Ureter (tissue), 1 donor: ENCODE measurements around the gene APOBEC3A. TPM values are rescaled to one million over a fixed set of nuclear protein-coding genes. Genes with fewer than 3 reads are reported as not detected.
"Not testable (repeated sequence)": the region's sequence is repeated elsewhere in the genome, so short reads cannot be mapped to it uniquely, and the experiment has no call there.

ENCODE experiments used
- DNase-seq: peaks from one replicate; pipeline ENCODE4 v3.0.0-alpha.2; 2020; ENCODE audit warnings: low spot score
- total RNA-seq: library from RNA; stranded (reverse); gene quantifications from one replicate; pipeline ENCODE4 v1.2.4, GENCODE V29; 2023
- donor health status: DM: yes; HTN: yes; CAD: no.

APOBEC3A gene
- total RNA-seq, 1 donor from 2014 or later = 2.0 TPM

DNA sequence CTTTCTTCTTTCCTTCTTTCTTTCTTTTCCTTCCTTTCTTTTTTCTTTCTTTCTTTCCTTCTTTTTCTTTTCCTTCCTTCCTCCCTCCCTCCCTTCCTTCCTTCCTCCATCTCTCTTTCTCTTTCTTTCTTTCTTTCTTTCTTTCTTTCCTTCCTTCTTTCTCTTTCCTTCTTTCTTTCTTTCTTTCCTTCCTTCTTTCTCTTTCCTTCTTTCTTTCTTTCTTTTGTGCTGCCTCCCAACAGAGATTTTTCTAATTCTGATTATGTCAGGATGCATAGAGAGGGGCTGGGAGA is 1.2 kb downstream of the APOBEC3A start:
- DNase-seq = not testable (repeated sequence)

DNA sequence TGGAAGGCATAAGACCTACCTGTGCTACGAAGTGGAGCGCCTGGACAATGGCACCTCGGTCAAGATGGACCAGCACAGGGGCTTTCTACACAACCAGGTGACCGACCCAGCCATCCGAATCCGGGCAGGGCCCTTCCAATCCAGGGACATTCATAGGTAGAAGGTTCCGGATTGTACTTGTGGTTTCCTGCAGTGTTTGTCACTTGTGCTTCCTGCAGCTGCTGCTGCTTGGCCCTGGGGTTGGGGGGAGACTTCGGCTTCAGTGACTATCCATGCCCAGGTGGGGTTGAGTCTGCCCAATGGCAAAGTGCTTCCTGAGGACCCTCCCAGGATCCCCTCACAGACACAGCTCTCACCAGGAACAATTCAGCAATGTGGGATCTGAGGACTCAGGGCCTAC is 2.2 kb downstream of the APOBEC3A start:
- no peak for DNase-seq

DNA sequence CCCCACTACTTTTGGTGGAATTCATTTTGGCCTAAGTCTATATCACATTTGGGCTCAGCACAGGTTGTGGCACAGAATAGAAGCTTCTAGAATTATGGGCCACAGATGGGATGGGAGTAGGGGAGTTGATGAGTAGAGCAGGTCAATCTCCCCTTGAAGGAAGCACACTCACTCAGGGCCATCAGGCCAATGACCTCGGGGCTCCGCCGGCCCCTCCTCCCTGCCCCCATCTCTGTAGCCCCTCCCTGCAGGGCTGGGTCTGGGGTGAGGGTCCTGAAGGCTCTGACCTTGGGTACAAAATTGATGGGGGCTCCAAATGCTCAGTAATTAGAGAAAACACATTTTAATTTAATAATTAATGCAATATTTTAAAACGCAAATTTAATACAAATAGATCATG is 3.3 kb downstream of the APOBEC3A start:
- DNase-seq = not testable (repeated sequence)

DNA sequence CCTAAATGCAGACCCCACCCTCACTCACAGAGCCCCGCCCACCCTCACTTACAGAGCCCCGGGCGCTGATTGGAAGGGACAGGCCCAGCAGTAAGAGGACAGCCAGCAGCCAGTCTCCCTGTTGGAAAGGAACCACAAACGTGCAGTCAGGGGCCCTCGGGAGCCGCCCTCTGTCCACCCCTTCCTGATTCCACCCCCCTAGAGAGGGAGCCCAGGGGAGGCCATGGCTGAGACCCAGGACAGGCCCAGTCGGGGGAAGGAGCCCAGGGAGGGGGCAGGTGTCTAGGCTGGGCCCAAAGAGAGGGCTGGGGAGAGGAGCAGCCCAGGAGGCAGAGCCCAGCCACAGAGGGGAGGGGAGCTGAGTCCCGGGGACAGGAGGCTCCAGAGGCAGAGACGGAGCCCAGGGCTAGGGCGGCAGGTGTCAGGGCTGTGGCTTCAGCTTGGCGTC is 5.9 kb downstream of the APOBEC3A start:
- DNase-seq = not testable (repeated sequence)

DNA sequence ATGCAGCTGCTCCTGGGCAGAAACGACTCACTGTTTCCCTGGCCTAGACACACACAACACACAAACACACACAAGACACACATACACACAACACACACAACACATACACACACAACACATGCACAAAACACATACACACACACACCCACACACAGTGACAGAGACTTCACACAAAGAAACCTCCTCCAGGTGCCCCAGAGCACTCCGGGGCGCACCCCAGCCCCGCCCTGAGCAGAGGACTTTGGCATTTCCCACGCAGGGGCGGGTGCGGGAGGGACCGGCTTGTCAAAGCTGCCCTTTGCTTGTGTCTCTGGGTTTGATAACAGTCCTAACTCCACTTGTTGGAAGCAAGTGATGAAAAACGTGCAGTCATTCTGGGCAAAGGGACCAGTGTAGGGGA is 6.5 kb downstream of the APOBEC3A start:
- DNase-seq = no peak

DNA sequence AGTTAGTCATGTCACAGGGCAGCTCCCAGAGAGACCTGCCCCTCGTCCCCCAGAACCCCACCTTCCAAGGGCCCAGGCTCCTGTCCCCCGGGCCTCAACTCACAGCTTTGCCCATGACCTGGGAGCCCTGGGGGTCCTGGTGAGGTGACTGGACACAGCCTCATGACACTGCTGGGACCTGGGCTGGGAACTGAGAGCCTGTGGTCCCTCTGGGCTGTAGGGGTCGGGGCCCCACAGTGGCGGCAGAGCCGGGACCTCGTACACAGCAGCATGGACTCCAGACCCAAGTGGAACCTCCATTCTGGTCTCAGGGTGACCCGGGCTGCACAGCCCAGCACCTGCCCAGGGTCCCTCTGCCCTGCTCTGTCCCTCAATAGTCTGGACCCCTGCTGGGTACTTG is 6.9 kb downstream of the APOBEC3A start:
- DNase-seq = no peak

DNA sequence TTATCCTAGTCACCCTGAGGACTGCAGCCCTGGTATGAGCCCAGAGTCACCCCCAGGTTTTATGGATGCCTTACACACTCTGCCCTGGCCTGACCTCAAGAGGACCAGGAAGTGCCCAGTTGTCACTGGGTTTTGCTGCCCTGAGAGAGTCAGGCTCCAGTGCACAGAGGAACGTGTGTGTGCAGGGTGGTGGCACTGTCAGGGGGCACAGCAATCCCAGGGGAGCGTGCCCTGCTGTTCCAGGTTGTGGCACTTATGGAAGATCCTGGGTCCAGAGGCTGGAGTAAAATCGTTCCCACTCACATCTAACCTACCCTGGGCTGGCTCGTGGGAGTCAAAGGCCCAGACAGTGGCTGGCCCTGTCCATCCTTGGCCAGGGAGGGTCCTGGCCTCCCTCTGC is 7.6 kb downstream of the APOBEC3A start:
- DNase-seq = no peak

DNA sequence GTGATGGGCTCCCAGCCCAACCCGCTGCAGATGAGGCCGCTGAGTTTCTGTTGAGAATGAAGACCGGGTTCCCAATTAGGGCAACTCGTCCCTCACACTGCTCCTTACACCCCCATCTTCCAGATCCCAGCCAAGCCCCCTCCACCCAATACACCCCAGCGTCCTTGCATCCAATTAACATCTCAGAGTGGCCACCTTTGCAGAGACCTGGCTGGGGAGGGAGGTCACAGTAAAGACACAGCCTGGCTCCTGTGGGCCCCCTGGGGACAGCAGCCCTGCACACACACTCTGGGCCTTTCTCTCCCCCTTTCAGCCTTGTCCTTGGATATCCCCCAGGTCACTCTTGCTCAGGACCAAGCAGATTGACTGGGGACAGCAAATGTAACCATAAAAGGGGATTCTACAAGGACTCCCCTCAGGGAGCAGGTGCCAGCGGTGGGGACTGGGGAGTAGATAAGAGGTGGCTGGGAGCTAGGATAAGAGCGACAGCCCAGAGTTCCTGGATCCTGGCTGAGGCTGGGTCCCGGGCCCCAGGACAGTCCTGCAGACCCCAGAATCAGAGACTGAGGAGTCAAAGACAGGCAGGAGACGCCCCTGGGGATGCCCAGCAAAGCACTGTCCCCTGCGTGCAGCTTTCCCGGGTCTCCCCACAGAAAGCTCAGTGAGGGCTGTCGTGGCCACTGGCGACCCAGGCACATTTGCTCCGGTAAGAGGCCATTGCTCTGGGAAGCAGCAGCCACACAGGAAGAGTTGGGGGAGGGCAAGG is 8.4 kb downstream of the APOBEC3A start:
- DNase-seq = no peak

DNA sequence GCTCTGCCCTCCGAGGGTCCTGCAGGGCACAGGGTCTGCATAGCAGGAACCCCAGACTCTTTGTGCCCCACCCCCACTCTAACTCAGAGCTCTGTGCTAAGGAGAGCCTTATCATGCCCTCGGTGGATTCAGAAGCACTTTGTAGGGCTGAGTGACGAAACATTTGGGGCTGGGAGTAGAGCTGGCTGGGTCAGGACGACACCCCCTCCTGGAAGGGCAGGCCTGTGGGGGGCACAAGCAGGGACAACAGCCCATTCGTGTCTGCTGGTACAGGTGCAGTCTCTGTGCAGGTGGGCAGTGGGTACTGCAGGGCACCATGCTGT is 8.9 kb downstream of the APOBEC3A start:
- no peak for DNase-seq

DNA sequence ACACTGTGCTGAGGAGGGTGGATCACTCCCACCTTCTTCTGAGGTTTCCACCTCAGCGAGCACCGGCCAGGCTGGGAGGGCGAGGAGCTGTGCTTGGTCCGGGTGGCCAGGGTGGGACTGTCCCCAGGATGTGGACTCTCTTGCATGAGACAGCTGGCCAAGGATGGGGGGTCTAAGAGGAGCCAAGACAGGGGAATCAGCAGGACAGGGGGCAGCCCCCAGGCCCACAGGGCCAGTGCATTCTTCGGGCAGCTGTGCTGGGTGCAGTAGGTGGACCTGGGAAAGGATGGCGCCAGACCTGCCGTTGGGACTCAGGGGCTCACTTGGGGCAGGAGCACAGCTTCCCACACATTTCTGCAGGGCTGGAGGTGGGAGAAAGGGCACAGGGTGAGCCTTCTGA is 9.5 kb downstream of the APOBEC3A start:
- no peak for DNase-seq

DNA sequence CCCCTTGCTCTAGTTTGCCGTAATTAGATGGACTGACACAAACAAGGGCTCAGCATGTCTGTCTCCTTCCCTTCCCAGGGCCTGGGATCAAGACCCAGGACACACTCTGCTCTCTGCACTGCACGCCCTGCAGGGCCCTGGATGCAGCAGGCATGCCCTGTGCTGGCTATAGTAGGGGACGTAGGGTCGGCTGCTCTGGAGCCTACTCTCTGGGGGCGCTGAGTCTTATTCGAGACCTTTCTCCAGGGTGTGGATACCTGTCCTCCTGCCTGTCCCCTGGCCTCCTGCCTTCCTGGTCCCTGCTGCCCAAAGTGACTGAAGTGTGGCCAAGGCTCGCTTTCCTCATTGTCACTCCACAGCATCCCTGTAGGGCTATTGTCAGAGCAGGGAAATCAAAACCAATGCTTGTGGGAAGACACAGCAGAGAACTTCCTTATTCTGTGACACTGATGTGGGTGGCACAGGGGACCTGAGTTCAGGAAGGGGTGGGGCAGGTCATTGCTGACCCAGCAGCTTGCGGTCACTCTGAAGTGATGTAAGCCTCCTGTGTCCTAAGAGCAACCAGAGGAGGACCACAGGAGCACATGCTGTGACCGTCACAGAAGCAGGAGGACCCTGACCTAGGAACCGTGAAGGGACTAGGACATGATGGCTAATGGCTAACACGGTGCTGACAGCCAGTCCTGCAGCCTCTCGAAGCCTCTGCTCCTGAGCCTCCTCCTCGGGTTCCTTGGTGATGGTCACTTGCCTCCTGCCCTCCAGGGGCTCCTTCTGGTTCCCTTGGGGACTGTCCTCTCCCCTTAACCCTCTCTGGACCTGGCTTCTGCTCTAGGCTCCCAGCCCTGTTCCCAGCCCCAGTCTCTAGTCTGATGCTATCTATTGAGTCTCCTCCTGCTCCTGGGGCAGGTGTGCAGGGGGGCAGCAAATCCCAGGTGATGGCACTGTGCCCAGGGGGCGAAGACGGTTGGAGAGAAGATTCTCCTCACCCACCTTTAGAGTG is 10.3 kb downstream of the APOBEC3A start:
- no peak for DNase-seq

DNA sequence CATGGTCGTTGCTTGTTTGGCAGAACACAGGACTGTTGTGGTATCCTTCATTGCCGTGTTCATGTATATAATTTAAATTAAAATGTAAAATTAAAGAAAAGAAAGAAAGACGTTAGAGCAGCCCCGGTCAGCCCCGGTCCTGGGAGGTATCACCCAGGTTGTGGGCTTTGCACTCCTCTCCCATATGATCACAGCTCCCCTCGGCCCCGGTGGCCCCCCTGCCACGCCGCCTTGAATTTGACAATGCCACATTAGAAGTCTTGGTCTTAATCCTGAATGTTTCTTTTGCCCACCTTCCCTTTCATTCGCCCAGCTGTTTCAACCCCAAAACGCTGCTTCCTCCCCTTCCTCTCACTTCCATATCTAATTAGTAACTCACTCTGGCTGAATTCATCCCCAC is 11.4 kb downstream of the APOBEC3A start:
- no peak for DNase-seq

DNA sequence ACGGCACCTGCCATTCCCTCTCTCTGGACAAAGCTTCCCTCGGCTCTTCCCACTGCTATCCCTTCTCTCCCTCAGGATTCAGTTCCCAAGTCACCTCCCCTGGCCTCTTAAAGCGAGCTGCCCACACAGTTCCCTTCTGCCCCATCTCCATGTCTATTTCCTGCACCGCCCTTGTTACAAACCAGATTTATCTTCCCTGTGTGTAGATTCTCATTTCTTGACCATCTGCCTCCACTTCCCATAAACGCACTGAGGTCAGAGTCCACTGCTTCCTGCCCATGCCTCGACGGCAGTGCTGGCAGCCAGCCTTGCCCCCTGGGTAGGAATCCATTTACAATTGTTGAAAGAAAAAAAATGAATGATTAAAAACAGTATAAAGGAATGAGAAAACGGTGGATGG is 13.1 kb downstream of the APOBEC3A start:
- DNase-seq = no peak

DNA sequence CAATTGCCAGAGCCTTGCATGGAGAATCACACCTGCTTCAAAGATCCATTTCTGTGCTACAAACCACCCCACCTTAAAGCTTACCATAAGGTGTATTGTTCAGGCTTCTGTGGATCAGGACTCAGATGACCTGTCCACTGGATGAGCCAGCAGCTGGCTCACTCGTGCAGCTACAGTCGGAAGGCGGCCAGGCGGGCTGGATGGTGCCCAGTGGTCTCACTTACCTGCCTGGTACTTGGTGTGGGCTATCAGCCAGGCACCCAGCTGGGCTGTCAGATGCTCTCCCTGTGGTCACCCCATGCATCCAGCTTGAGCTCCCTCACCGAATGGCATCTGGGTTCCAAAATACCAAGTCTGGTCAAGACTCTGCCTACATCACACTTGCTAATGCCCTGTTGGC is 13.8 kb downstream of the APOBEC3A start:
- no peak for DNase-seq

DNA sequence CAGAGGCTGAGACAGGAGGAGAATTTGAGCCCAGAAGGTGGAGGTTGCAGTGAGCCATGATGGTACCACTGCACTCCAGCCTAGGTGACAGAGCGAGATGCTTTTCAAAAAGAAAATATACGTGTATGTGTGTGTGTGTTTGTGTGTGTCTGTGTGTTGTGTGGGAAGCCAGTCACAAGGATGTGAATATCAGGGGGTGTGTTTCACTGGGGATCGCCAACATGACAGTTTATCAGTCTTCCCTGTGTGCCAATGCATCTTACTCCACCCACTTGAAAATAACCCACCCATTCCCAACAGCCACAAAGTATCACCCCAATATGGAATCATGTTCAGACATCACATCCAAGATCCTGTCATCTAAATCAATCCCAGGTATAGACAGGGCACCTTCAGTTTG is 14.4 kb downstream of the APOBEC3A start:
- DNase-seq = no peak

DNA sequence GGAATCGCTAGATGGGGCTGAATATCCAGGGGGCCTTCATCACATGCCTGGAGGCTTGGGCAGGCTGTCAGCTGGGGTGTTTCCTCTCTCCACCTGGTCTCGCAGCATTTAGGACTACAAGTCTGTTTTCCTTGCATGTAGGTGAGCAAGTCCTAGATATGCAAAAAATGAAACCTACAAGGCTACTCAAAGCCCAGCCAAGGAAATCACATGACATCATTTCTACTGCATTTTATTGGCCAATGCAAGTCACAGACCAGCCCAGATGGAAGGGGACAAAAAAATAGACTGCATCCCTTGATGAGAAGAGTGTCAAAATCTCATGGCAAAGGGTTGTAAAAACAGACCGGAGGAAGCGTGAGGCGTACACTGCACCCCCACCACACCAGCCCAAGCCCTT is 15.1 kb downstream of the APOBEC3A start:
- DNase-seq = no peak

DNA sequence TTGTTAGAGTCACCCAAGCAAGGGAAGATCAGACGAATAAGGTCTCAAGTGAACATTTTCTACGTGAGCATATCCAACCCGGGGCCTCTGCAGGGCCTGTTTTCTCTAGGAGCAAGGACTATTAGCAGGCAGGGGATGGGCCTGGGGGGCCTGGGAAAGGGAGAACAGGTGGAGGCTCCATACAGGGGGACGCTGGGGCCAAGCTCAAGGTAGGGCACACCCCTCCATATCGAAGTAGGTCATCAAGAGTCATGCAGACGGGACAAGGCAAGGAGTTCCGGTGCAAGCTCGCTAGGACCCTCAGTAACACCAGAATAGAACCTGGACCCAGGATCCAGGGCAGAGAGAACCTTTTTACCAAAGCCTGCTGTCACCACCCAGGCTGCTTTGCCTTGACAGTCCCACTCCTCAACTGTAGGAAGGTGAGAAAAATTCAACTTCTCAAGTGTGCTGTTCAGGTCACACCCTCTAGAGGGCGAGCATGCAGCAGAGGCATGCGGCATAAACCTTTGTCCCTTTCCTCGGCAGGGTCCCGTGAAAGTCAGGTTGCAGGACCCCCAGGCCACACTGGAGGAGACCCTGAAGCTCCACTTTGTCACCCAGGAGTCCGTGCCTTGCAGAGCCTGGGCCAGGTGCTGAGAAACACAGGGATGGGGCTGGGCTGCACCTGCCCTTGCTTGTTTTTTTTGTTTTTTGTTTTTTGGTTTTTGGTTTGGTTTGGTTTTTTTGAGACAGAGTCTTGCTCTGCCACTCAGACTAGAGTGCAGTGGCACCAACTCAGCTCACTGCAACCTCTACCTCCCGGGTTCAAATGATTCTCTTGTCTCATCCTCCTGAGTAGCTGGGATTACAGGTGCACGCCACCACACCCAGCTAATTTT is 16.1 kb downstream of the APOBEC3A start:
- no peak for DNase-seq

DNA sequence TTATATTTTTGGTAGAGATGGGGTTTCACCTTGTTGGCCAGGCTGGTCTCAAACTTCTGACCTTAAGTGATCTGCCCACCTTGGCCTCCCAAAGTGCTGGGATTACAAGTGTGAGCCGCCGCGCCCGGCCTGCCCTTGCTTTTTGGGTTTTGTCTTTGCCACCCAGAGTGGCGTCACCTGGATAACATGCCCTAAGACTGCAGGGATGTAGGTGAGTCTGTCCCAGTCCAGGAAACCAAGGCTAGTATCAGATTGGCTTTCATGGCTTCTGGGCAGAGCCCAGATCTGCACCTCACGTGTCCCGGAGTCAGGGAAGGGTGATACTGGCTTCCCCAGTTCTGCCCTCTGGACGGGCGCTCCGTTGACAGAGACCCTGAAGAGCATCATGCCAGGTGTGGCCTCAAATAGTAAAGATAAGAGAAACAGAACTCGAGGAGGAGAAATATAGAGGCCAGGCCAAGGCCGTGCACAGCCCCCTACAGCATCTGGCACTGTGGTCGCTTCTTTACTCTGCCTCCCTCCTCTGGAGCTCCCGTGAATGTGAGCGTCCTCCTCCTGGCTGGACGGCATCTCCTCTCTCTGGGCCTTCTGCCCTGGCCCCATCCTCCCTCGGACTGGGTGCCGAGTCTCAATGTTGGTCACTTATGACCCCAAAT is 16.9 kb downstream of the APOBEC3A start:
- no peak for DNase-seq

DNA sequence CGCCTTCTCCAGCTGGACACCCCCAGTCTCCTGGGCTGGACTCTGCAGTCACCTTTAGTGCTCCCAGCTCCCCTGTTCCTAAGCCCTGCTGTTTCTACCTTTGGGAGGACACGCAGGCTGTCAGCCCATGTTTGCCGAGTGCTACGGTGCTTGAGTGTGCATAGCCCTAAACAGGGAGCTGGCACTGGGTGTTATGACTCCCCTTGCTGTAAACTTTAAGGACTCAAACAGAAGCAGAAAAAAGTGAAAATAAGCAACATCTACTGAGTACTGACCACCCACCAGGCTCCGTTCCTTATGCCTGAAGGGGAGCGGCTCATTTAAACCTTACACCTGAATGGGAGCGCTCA is 17.4 kb downstream of the APOBEC3A start:
- DNase-seq = no peak

DNA sequence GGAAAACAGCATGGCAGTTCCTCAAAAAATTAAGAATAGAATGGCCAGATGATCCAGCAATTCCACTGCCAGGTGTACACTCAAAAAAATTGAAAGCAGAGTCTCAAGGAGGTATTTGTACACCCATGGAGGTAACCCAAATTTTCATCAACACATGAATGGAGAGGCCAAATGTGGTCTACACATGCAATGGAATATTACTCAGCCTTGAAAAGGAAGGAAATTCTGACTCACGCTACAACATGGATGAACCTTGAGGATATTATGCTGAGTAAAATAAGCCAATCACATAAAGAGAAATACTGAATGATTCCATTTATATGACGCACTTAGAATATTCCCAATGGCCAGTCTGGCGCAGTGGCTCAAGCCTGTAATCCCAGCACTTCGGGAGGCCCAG is 19.9 kb downstream of the APOBEC3A start:
- not testable (repeated sequence) for DNase-seq

DNA sequence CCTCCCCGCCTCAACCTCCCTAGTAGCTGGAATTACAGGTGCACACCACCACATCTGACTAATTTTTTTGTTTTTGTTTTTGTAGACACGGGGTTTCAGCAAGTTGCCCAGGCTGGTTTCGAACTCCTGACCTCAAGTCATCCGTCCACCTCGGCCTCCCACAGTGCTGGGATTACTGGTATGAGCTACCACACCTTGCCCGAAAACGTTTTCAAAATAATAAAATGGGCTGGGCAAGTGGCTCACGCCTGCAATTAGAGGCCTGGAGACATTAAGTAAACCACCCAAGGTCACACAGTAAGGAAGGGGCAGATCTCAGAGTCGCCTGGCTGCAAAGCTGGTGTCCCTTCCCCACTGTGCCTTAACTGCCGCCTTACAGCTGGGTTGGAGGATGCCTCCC is 23.2 kb downstream of the APOBEC3A start:
- not testable (repeated sequence) for DNase-seq
